B cell (primary cell): ENCODE measurements around the gene ANP32A. TPM values are rescaled to one million over a fixed set of nuclear protein-coding genes. Genes with fewer than 3 reads are reported as not detected.

Experiments
- ATAC-seq: fragments of 200-7000 bp; cut with Tn5 transposase; one replicate; pipeline ENCODE4 v1.10.0; 2021; ENCODE audit warnings: low read depth, mild to moderate bottlenecking, moderate number of reproducible peaks, moderate library complexity
- CTCF ChIA-PET: fragments of 350-600 bp; sonication (Branson Sonifier 250); formaldehyde crosslinking; loops from one replicate; lab custom pipeline; 2021; ENCODE audit warnings: antibody characterized with exemption, inconsistent platforms; lab: Charles Lee
- POLR2A ChIA-PET: fragments of 350-600 bp; sonication (Branson Sonifier 250); formaldehyde crosslinking; loops from one replicate; lab custom pipeline; 2021; ENCODE audit warnings: antibody characterized with exemption; lab: Charles Lee
- DNase-seq: peaks from one replicate; pipeline ENCODE4 v3.0.0; 2013
- H2AFZ ChIP-seq: 2 replicates; pipeline ENCODE4 v1.6.1; 2012; ENCODE audit warnings: mild to moderate bottlenecking, low read depth, low read length; ENCODE audit not compliant: insufficient read depth, poor library complexity, severe bottlenecking
- H3K27ac ChIP-seq, 2 donors: 1 replicate in 1 of 2; 2 replicates in 1 of 2; pipeline ENCODE4 v1.5.1; 2012 to 2013; ENCODE audit warnings: low read length in 2 of 2, mild to moderate bottlenecking in 2 of 2, moderate library complexity in 1 of 2
- H3K27me3 ChIP-seq, 4 experiments: fragments of 200-600 bp in 1 of 4; sonication (generic) in 1 of 4; replicated peaks in 1 of 4; 1 replicate in 2 of 4; 2 replicates in 2 of 4; pipeline versions ENCODE4 v1.6.1 to v1.7.0; 2013 to 2016; ENCODE audit warnings: low read length in 3 of 4, mild to moderate bottlenecking in 2 of 4, mixed read lengths in 1 of 4, moderate library complexity in 1 of 4; ENCODE audit not compliant: insufficient read depth in 4 of 4, control insufficient read depth in 3 of 4; ENCODE audit errors: control extremely low read depth in 1 of 4
- H3K36me3 ChIP-seq, 2 experiments: replicated peaks in 1 of 2; 1 replicate in 1 of 2; 2 replicates in 1 of 2; pipeline versions ENCODE4 v1.6.1 to v1.7.1; 2013; ENCODE audit warnings: low read length in 1 of 2; ENCODE audit not compliant: insufficient read depth in 2 of 2, control insufficient read depth in 1 of 2; ENCODE audit errors: control extremely low read depth in 1 of 2, extremely low read depth in 1 of 2
- H3K4me1 ChIP-seq, 2 donors: fragments of 200-600 bp in 1 of 2; sonication (generic) in 1 of 2; 1 replicate in 1 of 2; 2 replicates in 1 of 2; pipeline versions ENCODE4 v1.5.1 to v1.6.1; 2013 to 2017; ENCODE audit warnings: low read length in 2 of 2; ENCODE audit not compliant: control insufficient read depth in 2 of 2, insufficient read depth in 2 of 2
- H3K4me2 ChIP-seq: replicated peaks from 2 replicates; pipeline ENCODE3; 2012; ENCODE audit warnings: mild to moderate bottlenecking, low read depth, low read length; ENCODE audit not compliant: poor library complexity, severe bottlenecking
- H3K4me3 ChIP-seq, 5 experiments: fragments of 200-600 bp in 1 of 5; sonication (generic) in 1 of 5; 1 replicate in 3 of 5; 2 replicates in 2 of 5; pipeline versions ENCODE4 v1.5.1 to v1.7.0; 2011 to 2016; ENCODE audit warnings: low read length in 4 of 5, mild to moderate bottlenecking in 4 of 5, low read depth in 2 of 5, control low read depth in 1 of 5, moderate library complexity in 1 of 5; ENCODE audit not compliant: insufficient read depth in 1 of 5; ENCODE audit errors: control extremely low read depth in 1 of 5, extremely low read depth in 1 of 5
- H3K79me2 ChIP-seq: fragments of 200-600 bp; sonication (generic); one replicate; pipeline ENCODE4 v1.6.0; 2016; ENCODE audit warnings: low read length; ENCODE audit not compliant: control insufficient read depth, insufficient read depth
- H3K9ac ChIP-seq: fragments of 200-600 bp; sonication (generic); 2 replicates; pipeline ENCODE4 v1.6.1; 2017; ENCODE audit warnings: mild to moderate bottlenecking, low read length, moderate library complexity
- H3K9me3 ChIP-seq, 3 donors: one replicate each; pipeline versions ENCODE4 v1.6.1 to v1.7.1; 2013; ENCODE audit warnings: low read length in 2 of 3; ENCODE audit not compliant: control insufficient read depth in 2 of 3, insufficient read depth in 1 of 3; ENCODE audit errors: control extremely low read depth in 1 of 3
- H4K20me1 ChIP-seq: 2 replicates; pipeline ENCODE4 v1.6.0; 2012; ENCODE audit warnings: mild to moderate bottlenecking, low read length; ENCODE audit not compliant: insufficient read depth, control insufficient read depth, poor library complexity, severe bottlenecking
- H3K27ac Mint-ChIP-seq: one replicate; pipeline ENCODE4 v1.8.0; 2021; ENCODE audit warnings: mixed read lengths
- H3K27me3 Mint-ChIP-seq: one replicate; pipeline ENCODE4 v1.8.0; 2021; ENCODE audit warnings: mixed read lengths
- H3K4me1 Mint-ChIP-seq: one replicate; pipeline ENCODE4 v1.8.0; 2021; ENCODE audit warnings: mixed read lengths
- H3K4me3 Mint-ChIP-seq: one replicate; pipeline ENCODE4 v1.8.0; 2021; ENCODE audit warnings: mixed read lengths
- H3K9me3 Mint-ChIP-seq: one replicate; pipeline ENCODE4 v1.8.0; 2022; ENCODE audit warnings: mixed read lengths; ENCODE audit not compliant: insufficient read depth
- CTCF ChIP-seq: fragments of 200-600 bp; IDR thresholded peaks from one replicate; pipeline ENCODE4 v1.8.0; 2022; ENCODE audit warnings: antibody characterized with exemption, mild to moderate bottlenecking
- EZH2 ChIP-seq: IDR thresholded peaks from 2 replicates; pipeline ENCODE4 v1.6.1; 2012; ENCODE audit warnings: borderline replicate concordance, low read depth, mild to moderate bottlenecking, moderate library complexity, low read length; ENCODE audit not compliant: insufficient read depth, poor library complexity, severe bottlenecking
- WGBS: methylation state at CpG from one replicate; pipeline ENCODE4 v1.1.5; 2013; ENCODE audit warnings: missing lambda C conversion rate; ENCODE audit not compliant: insufficient coverage; 5-methylcytosine and 5-hydroxymethylcytosine counted together
- intact Hi-C: fragments of 100-400 bp; cut with micrococcal nuclease; formaldehyde crosslinking; loops from one replicate; pipeline ENCODE4 v1.10.0; 2022
- polyA plus RNA-seq: library from polyadenylated mRNA; depleted of rRNA; stranded (reverse); fragments of >200 nt; gene quantifications from 2 replicates; pipeline ENCODE4 v1.2.3, GENCODE V29; 2012
- total RNA-seq, 2 donors: library from RNA; stranded (reverse); fragments of 120-200 nt in 1 of 2; gene quantifications; 1 replicate in 1 of 2; 2 replicates in 1 of 2; pipeline versions ENCODE4 v1.2.3 to v1.2.4, GENCODE V29; 2013 to 2022

The ANP32A gene
- total and polyA plus RNA-seq, 2 donors (not counting 1 experiment from before 2014, with no cell fraction given) = 26.4 to 163 TPM

- ChIA-PET POLR2A (no interaction called here), CTCF (interaction anchor here (1.0 kb wide), 1 partner anchor 11 kb away, joined by 3 read pairs; no protein-coding TSS in a partner anchor)
- no peak overlapping the region for H3K27ac ChIP-seq
- Mint-ChIP-seq H3K27ac (no peak overlapping the region), H3K27me3 (no peaks in the 10 kb centered on the region), H3K4me3 (no peak overlapping the region), H3K9me3 (no peaks in the 10 kb centered on the region), H3K4me1 (no peaks in the 10 kb centered on the region)
- H3K9me3 ChIP-seq = peaks cover 0 to 5% (median 0%) of the 10 kb centered on the region in 3 donors
- H3K36me3 ChIP-seq = peaks cover 0 to 10% of the 10 kb centered on the region in 2 experiments
- 83% methylated on average over 1 of the region's 3 CpGs for WGBS
- no peak overlapping the region for H3K4me2 ChIP-seq
- intact Hi-C loops = no loop called here
- no peaks in the 10 kb centered on the region for H3K4me1 ChIP-seq
- DNase-seq (no peak), ATAC-seq (no peak)
- no peak overlapping the region for H2AFZ ChIP-seq
- no peaks in the 10 kb centered on the region for H3K79me2 ChIP-seq
- H4K20me1 ChIP-seq = no peaks in the 10 kb centered on the region
- TF ChIP-seq CTCF (no peak), EZH2 (no peak)
- no peak overlapping the region for H3K9ac ChIP-seq
- H3K4me3 ChIP-seq = no peak overlapping the region
- peaks cover 0 to 4% (median 0%) of the 10 kb centered on the region in 4 experiments for H3K27me3 ChIP-seq
Observed at GRCh38 chr15:68774521-68775235, 46.0 kb downstream of the ANP32A start.

GRCh38 chr15:68774120-68774519, 46.6 kb downstream of the ANP32A start:
- DNase-seq = no peak
- no peaks in the 10 kb centered on the region for H3K79me2 ChIP-seq
- no peak overlapping the region for H3K4me3 ChIP-seq
- no peaks in the 10 kb centered on the region for H3K4me1 ChIP-seq
- CTCF ChIA-PET = interaction anchor here (1.0 kb wide), 1 partner anchor 10 kb away, joined by 3 read pairs; no protein-coding TSS in a partner anchor
- peaks cover 0 to 4% (median 0%) of the 10 kb centered on the region in 4 experiments for H3K27me3 ChIP-seq
- H2AFZ ChIP-seq = no peak overlapping the region
- no peaks in the 10 kb centered on the region for H3K9me3 Mint-ChIP-seq
- H3K27ac ChIP-seq = no peak overlapping the region
- no peak overlapping the region for H3K9ac ChIP-seq
- no peak overlapping the region for H3K27ac Mint-ChIP-seq
- H3K4me3 Mint-ChIP-seq = no peak overlapping the region
- intact Hi-C loops = no loop called here
- peaks cover 3% of the 10 kb centered on the region for H3K27me3 Mint-ChIP-seq
- H3K4me1 Mint-ChIP-seq = no peaks in the 10 kb centered on the region
- peaks cover 0 to 5% (median 0%) of the 10 kb centered on the region in 3 donors for H3K9me3 ChIP-seq
- no peak overlapping the region for H3K4me2 ChIP-seq
- ATAC-seq = no peak
- POLR2A ChIA-PET = no interaction called here
- H4K20me1 ChIP-seq = no peaks in the 10 kb centered on the region
- no peak for TF ChIP-seq CTCF
- TF ChIP-seq EZH2 = no peak
- H3K36me3 ChIP-seq = peaks cover 0 to 10% of the 10 kb centered on the region in 2 experiments
- 87% methylated on average over 2 of the region's 4 CpGs for WGBS
